IPS-NIHi7 (cell line): ENCODE measurements around the gene CDH13.

Experiments
- DNase-seq: peaks from one replicate; pipeline ENCODE4 v3.0.0; 2012; ENCODE audit warnings: mixed read lengths; ENCODE audit errors: extremely low spot score

Gene CDH13

GRCh38 chr16:83305092-83305491 lies 678.3 kb downstream of the CDH13 start:
- no peak for DNase-seq

GRCh38 chr16:83306961-83307593 lies 680.3 kb downstream of the CDH13 start:
- DNase-seq, result no peak

- DNase-seq, result no peak
Measured at GRCh38 chr16:83307594-83307992, 680.8 kb downstream of the CDH13 start.

GRCh38 chr16:83308414-83308813 lies 681.6 kb downstream of the CDH13 start:
- DNase-seq, result no peak

GRCh38 chr16:83310816-83311215 lies 684.0 kb downstream of the CDH13 start:
- DNase-seq, result no peak

GRCh38 chr16:83312015-83312717 lies 685.4 kb downstream of the CDH13 start:
- DNase-seq, result peak; percentile 21

- DNase-seq, result no peak
Measured at GRCh38 chr16:83312718-83313245, 686.0 kb downstream of the CDH13 start.

GRCh38 chr16:83315271-83315670 lies 688.5 kb downstream of the CDH13 start:
- no peak for DNase-seq

- DNase-seq, result no peak
Measured at GRCh38 chr16:83316458-83316857, 689.7 kb downstream of the CDH13 start.

GRCh38 chr16:83318390-83318789 lies 691.6 kb downstream of the CDH13 start:
- DNase-seq, result no peak

- no peak for DNase-seq
Measured at GRCh38 chr16:83328936-83329335, 702.2 kb downstream of the CDH13 start.

GRCh38 chr16:83329441-83329840 lies 702.7 kb downstream of the CDH13 start:
- no peak for DNase-seq

GRCh38 chr16:83330251-83330650 lies 703.5 kb downstream of the CDH13 start:
- DNase-seq, result no peak

GRCh38 chr16:83335076-83335475 lies 708.3 kb downstream of the CDH13 start:
- DNase-seq, result no peak

GRCh38 chr16:83336603-83337002 lies 709.8 kb downstream of the CDH13 start:
- no peak for DNase-seq

- no peak for DNase-seq
Measured at GRCh38 chr16:83338138-83338537, 711.4 kb downstream of the CDH13 start.

- DNase-seq, result peak; percentile 37
Measured at GRCh38 chr16:83338941-83339340, 712.2 kb downstream of the CDH13 start.

- no peak for DNase-seq
Measured at GRCh38 chr16:83343935-83344366, 717.2 kb downstream of the CDH13 start.

GRCh38 chr16:83345846-83346640 lies 719.3 kb downstream of the CDH13 start:
- no peak for DNase-seq

- no peak for DNase-seq
Measured at GRCh38 chr16:83348991-83349390, 722.2 kb downstream of the CDH13 start.

- DNase-seq, result no peak
Measured at GRCh38 chr16:83350481-83350880, 723.7 kb downstream of the CDH13 start.

GRCh38 chr16:83351846-83352245 lies 725.1 kb downstream of the CDH13 start:
- DNase-seq, result no peak
